Fibroblast of lung (primary cell): ENCODE measurements around the gene KLHL13. TPM values are rescaled to one million over a fixed set of nuclear protein-coding genes. Genes with fewer than 3 reads are reported as not detected.

Experiments used
- DNase-seq, 2 donors: peaks; one replicate each; pipeline versions ENCODE4 v3.0.0 to v3.0.0-alpha.2; 2010; ENCODE audit warnings: low read depth in 2 of 2
- H2AFZ ChIP-seq: 2 replicates; pipeline ENCODE4 v1.5.1; 2012; ENCODE audit warnings: low read length, control low read depth, inconsistent platforms
- H3K27ac ChIP-seq: 2 replicates; pipeline ENCODE4 v1.5.1; 2011; ENCODE audit warnings: low read length, control low read depth; ENCODE audit not compliant: insufficient read depth
- H3K27me3 ChIP-seq: 2 replicates; pipeline ENCODE4 v1.5.1; 2011; ENCODE audit warnings: mild to moderate bottlenecking, low read length; ENCODE audit not compliant: control insufficient read depth, insufficient read depth
- H3K36me3 ChIP-seq: 2 replicates; pipeline ENCODE4 v1.5.1; 2011; ENCODE audit warnings: low read length; ENCODE audit not compliant: control insufficient read depth, insufficient read depth
- H3K4me1 ChIP-seq: 2 replicates; pipeline ENCODE4 v1.5.1; 2011; ENCODE audit warnings: low read length; ENCODE audit not compliant: control insufficient read depth, insufficient read depth; ENCODE audit errors: extremely low read depth
- H3K4me2 ChIP-seq: 2 replicates; pipeline ENCODE4 v1.5.1; 2011; ENCODE audit warnings: low read length, control low read depth; ENCODE audit not compliant: insufficient read depth; ENCODE audit errors: extremely low read depth
- H3K4me3 ChIP-seq, 4 experiments: fragments of 200-600 bp in 1 of 4; sonication (generic) in 1 of 4; replicated peaks in 1 of 4; 2 replicates each; pipeline ENCODE4 v1.5.1; 2011 to 2016; ENCODE audit warnings: low read length in 4 of 4, low read depth in 3 of 4, mild to moderate bottlenecking in 3 of 4, control low read depth in 2 of 4, inconsistent platforms in 1 of 4, mixed read lengths in 1 of 4; ENCODE audit not compliant: insufficient read depth in 1 of 4; ENCODE audit errors: control extremely low read depth in 1 of 4
- H3K79me2 ChIP-seq: 2 replicates; pipeline ENCODE4 v1.5.1; 2012; ENCODE audit warnings: mild to moderate bottlenecking, low read length, inconsistent platforms; ENCODE audit not compliant: control insufficient read depth, insufficient read depth
- H3K9ac ChIP-seq: 2 replicates; pipeline ENCODE4 v1.5.1; 2011; ENCODE audit warnings: mild to moderate bottlenecking, low read length, control low read depth; ENCODE audit not compliant: insufficient read depth
- H3K9me3 ChIP-seq: 2 replicates; pipeline ENCODE4 v1.5.1; 2012; ENCODE audit warnings: low read depth, low read length; ENCODE audit not compliant: control insufficient read depth, insufficient read depth
- H4K20me1 ChIP-seq: 2 replicates; pipeline ENCODE4 v1.5.1; 2011; ENCODE audit warnings: low read length; ENCODE audit not compliant: control insufficient read depth, insufficient read depth; ENCODE audit errors: extremely low read depth
- EZH2 ChIP-seq: IDR thresholded peaks from 2 replicates; pipeline ENCODE4 v1.5.1; 2012; ENCODE audit warnings: low read length, control low read depth, mild to moderate bottlenecking; ENCODE audit errors: missing control alignments
- polyA plus RNA-seq, 2 donors: library from polyadenylated mRNA; depleted of rRNA in 1 of 2; stranded (reverse) in 1 of 2; unstranded in 1 of 2; fragments of >200 nt; gene quantifications; 2 replicates each; pipeline ENCODE4 v1.2.1, GENCODE V29; 2011 to 2012; ENCODE audit warnings: missing spikeins in 1 of 2
- total RNA-seq: library from RNA; depleted of rRNA; stranded (reverse); fragments of >200 nt; gene quantifications from 2 replicates; pipeline ENCODE4 v1.2.1, GENCODE V29; 2014
- TF ChIP-seq, protein P1 (sequence below), 2 donors: IDR thresholded peaks in 1 of 2; conservative IDR thresholded peaks in 1 of 2; 1 replicate in 1 of 2; 2 replicates in 1 of 2; pipeline ENCODE4 v1.5.1; 2011 to 2012; ENCODE audit warnings: low read length in 2 of 2, control low read depth in 1 of 2, inconsistent platforms in 1 of 2, low read depth in 1 of 2, mild to moderate bottlenecking in 1 of 2

KLHL13 gene
- total and polyA plus RNA-seq, 2 donors (not counting 1 experiment from before 2014, with no cell fraction given) = 6.2 to 22.5 TPM

DNA sequence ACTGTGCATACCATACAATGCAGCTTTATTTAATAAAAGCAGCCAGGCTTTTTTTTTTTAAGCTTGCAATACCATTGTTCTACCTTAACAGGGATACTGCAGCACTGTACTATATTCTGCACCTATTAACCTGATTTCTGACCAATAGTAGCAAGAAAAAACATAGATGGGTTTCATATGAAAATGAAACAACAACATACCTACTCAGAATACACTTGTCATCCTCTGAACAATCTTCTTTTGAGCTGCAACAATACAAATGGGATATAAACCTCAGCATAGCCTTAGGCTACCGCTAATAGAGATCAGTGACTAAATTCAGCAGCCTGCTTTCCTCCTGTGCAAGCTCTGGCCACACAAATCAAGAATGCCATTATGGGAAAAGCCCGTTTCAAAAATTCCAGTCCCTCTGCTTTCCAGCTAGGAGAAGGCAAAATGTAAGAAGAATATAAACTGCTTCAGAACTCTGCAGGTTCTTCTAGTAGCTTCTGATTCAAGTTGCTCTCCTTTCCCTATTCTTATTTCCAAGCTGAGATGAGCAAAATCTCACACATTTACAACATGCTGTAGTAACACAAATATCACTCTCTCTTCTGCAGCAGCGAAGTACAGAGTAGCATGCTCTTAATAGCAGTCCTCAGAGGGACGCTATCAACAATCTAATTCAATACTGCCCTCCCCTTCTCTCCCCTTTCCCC lies 143.4 kb downstream of the KLHL13 start:
- no peak overlapping the region for H3K9ac ChIP-seq
- no peak overlapping the region for H2AFZ ChIP-seq
- H3K9me3 ChIP-seq = no peaks in the 10 kb centered on the region
- DNase-seq = no peak
- no peaks in the 10 kb centered on the region for H3K79me2 ChIP-seq
- peak overlapping the region in 1 of 4 experiments; percentile 6 for H3K4me3 ChIP-seq
- H3K4me1 ChIP-seq = no peaks in the 10 kb centered on the region
- H3K27me3 ChIP-seq = no peaks in the 10 kb centered on the region
- H4K20me1 ChIP-seq = no peaks in the 10 kb centered on the region
- no peaks in the 10 kb centered on the region for H3K36me3 ChIP-seq
- H3K27ac ChIP-seq = peak overlapping the region; percentile 16
- peak overlapping the region; percentile 25 for H3K4me2 ChIP-seq
- TF ChIP-seq, protein P1, sequence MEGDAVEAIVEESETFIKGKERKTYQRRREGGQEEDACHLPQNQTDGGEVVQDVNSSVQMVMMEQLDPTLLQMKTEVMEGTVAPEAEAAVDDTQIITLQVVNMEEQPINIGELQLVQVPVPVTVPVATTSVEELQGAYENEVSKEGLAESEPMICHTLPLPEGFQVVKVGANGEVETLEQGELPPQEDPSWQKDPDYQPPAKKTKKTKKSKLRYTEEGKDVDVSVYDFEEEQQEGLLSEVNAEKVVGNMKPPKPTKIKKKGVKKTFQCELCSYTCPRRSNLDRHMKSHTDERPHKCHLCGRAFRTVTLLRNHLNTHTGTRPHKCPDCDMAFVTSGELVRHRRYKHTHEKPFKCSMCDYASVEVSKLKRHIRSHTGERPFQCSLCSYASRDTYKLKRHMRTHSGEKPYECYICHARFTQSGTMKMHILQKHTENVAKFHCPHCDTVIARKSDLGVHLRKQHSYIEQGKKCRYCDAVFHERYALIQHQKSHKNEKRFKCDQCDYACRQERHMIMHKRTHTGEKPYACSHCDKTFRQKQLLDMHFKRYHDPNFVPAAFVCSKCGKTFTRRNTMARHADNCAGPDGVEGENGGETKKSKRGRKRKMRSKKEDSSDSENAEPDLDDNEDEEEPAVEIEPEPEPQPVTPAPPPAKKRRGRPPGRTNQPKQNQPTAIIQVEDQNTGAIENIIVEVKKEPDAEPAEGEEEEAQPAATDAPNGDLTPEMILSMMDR (conservative IDR thresholded peaks at IDR 0.05 in 1 of 2, IDR thresholded peaks at IDR 0.05 in 1 of 2; ENCODE audit: low read depth in 1 of 2, low read length in 2 of 2) = no peak
- TF ChIP-seq EZH2 = no peak

DNA sequence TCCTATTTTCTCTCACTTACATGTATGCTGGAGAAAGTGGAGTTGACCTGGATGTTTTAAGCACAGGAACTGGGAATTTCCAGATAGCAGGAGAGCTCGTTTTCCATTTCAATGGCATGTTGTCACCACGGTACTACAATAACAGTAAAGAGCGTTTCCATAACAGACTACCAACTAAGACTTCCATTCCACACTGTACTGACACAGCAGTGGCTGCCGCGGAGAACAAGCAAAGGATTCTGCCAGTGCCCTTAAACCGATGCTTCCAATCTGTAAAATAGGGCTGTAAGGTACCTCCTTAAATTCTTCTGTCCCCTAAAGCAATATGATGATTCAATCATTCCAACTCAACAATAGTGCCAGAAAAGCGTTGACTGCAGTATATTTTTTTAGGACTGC lies 143.9 kb downstream of the KLHL13 start:
- Histone ChIP-seq H3K4me1 (no peaks in the 10 kb centered on the region), H3K36me3 (no peaks in the 10 kb centered on the region), H4K20me1 (no peaks in the 10 kb centered on the region), H3K9me3 (no peaks in the 10 kb centered on the region), H3K27ac (peak overlapping the region; percentile 16), H3K4me3 (peak overlapping the region in 1 of 4 experiments; percentile 6), H3K27me3 (no peaks in the 10 kb centered on the region), H3K79me2 (no peaks in the 10 kb centered on the region), H3K9ac (no peak overlapping the region), H3K4me2 (peak overlapping the region; percentile 64), H2AFZ (no peak overlapping the region)
- peak in 1 of 2 donors; percentile 40 for DNase-seq
- no peak for TF ChIP-seq EZH2
- TF ChIP-seq, protein P1 (conservative IDR thresholded peaks at IDR 0.05 in 1 of 2, IDR thresholded peaks at IDR 0.05 in 1 of 2; ENCODE audit: low read depth in 1 of 2, low read length in 2 of 2) = no peak

DNA sequence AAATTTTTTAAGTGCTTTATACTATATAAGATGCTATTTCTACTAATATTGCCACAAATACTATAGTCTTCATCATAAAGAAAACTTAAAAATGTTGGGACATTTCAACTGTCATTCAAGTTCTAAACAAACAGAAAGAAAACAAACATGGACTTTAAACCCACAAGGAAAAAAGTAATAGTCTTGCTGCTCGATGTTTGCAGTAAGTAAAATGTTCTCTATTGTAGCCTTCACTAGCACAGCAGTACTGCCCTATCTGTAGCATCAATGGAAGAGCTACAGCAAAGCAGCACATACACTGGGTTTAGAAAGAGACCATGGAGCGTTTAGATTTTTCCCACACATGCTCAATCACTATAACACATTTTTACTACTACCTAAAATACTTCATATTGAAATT lies 146.8 kb downstream of the KLHL13 start:
- TF ChIP-seq, protein P1 (conservative IDR thresholded peaks at IDR 0.05 in 1 of 2, IDR thresholded peaks at IDR 0.05 in 1 of 2; ENCODE audit: low read depth in 1 of 2, low read length in 2 of 2) = no peak
- TF ChIP-seq EZH2 = no peak
- Histone ChIP-seq H3K4me2 (no peak overlapping the region), H3K9me3 (no peaks in the 10 kb centered on the region), H3K79me2 (no peaks in the 10 kb centered on the region), H3K27me3 (no peaks in the 10 kb centered on the region), H2AFZ (no peak overlapping the region), H3K27ac (no peak overlapping the region), H3K4me3 (no peak overlapping the region), H3K4me1 (no peaks in the 10 kb centered on the region), H4K20me1 (no peaks in the 10 kb centered on the region), H3K9ac (no peak overlapping the region), H3K36me3 (no peaks in the 10 kb centered on the region)
- no peak for DNase-seq
